SK-N-SH (cell line): ENCODE measurements around the gene CD3E. TPM values are rescaled to one million over a fixed set of nuclear protein-coding genes. Genes with fewer than 3 reads are reported as not detected.

ENCODE experiments used
- CTCF ChIA-PET: fragments of 300-600, 350-600 bp; formaldehyde crosslinking; extraction: SDS; loops from one replicate; lab custom pipeline; 2021; lab: Yijun Ruan, JAX
- POLR2A ChIA-PET: fragments of 350-600 bp; sonication (Branson Sonifier 250); formaldehyde crosslinking; extraction: SDS; loops from one replicate; lab custom pipeline; 2020; ENCODE audit warnings: antibody characterized with exemption, inconsistent platforms; lab: Yijun Ruan, JAX
- DNase-seq: peaks from one replicate; pipeline ENCODE4 v3.0.0; 2012
- H2AFZ ChIP-seq: fragments of 200-600 bp; sonication (generic); 2 replicates; pipeline ENCODE4 v1.8.1; 2016; ENCODE audit warnings: antibody characterized with exemption, mild to moderate bottlenecking, low read depth
- H3F3A ChIP-seq: fragments of 200-600 bp; sonication (generic); replicated peaks from 2 replicates; pipeline ENCODE3; 2016; ENCODE audit warnings: antibody characterized with exemption, mild to moderate bottlenecking; ENCODE audit not compliant: insufficient read depth
- H3K27ac ChIP-seq, 2 experiments: fragments of 200-500 bp in 1 of 2; fragments of 200-600 bp in 1 of 2; sonication (Bioruptor generic) in 1 of 2; sonication (generic), shearing (Covaris generic) in 1 of 2; 2 replicates each; pipeline versions ENCODE4 v1.5.1 to v1.6.1; 2014 to 2016; ENCODE audit warnings: low read depth in 2 of 2, inconsistent platforms in 1 of 2, low read length in 1 of 2, mild to moderate bottlenecking in 1 of 2, mixed read lengths in 1 of 2
- H3K27me3 ChIP-seq: fragments of 200-600 bp; sonication (generic), shearing (Covaris generic); 2 replicates; pipeline ENCODE4 v1.6.1; 2016; ENCODE audit warnings: mixed run types; ENCODE audit not compliant: insufficient read depth
- H3K36me3 ChIP-seq, 2 experiments: fragments of 200-500 bp in 1 of 2; fragments of 200-600 bp in 1 of 2; sonication (Bioruptor generic) in 1 of 2; sonication (generic) in 1 of 2; replicated peaks in 1 of 2; 2 replicates each; pipeline versions ENCODE3 to v1.5.1; 2014 to 2016; ENCODE audit warnings: low read length in 1 of 2, mild to moderate bottlenecking in 1 of 2; ENCODE audit not compliant: insufficient read depth in 2 of 2, control insufficient read depth in 1 of 2
- H3K4me1 ChIP-seq, 2 experiments: fragments of 200-500 bp in 1 of 2; fragments of 200-600 bp in 1 of 2; sonication (Bioruptor generic) in 1 of 2; sonication (generic), shearing (Covaris generic) in 1 of 2; 2 replicates each; pipeline versions ENCODE4 v1.5.1 to v1.6.1; 2014 to 2016; ENCODE audit warnings: low read depth in 1 of 2, low read length in 1 of 2, mixed run types in 1 of 2; ENCODE audit not compliant: insufficient read depth in 2 of 2, control insufficient read depth in 1 of 2
- H3K4me2 ChIP-seq: fragments of 200-600 bp; sonication (generic), shearing (Covaris generic); 2 replicates; pipeline ENCODE4 v1.6.1; 2017; ENCODE audit warnings: mixed run types
- H3K4me3 ChIP-seq, 2 experiments: fragments of 200-500 bp in 1 of 2; fragments of 200-600 bp in 1 of 2; sonication (Bioruptor generic) in 1 of 2; sonication (generic), shearing (Covaris generic) in 1 of 2; 2 replicates each; pipeline versions ENCODE4 v1.5.1 to v1.8.1; 2014 to 2016; ENCODE audit warnings: low read depth in 2 of 2, inconsistent platforms in 1 of 2, low read length in 1 of 2, mild to moderate bottlenecking in 1 of 2, mixed read lengths in 1 of 2, moderate library complexity in 1 of 2
- H3K79me2 ChIP-seq: fragments of 200-600 bp; sonication (generic); 2 replicates; pipeline ENCODE4 v1.8.1; 2017; ENCODE audit warnings: mild to moderate bottlenecking; ENCODE audit not compliant: insufficient read depth
- H3K9ac ChIP-seq: fragments of 200-600 bp; sonication (generic); 2 replicates; pipeline ENCODE4 v1.6.1; 2017; ENCODE audit warnings: mixed run types
- H3K9me2 ChIP-seq: fragments of 200-600 bp; sonication (generic); 2 replicates; pipeline ENCODE4 v1.6.1; 2017; ENCODE audit warnings: mixed run types
- H3K9me3 ChIP-seq: fragments of 200-600 bp; sonication (generic); 2 replicates; pipeline ENCODE4 v1.6.1; 2017; ENCODE audit warnings: mixed run types, mild to moderate bottlenecking, moderate library complexity
- H4K20me1 ChIP-seq: fragments of 200-600 bp; sonication (generic); 2 replicates; pipeline ENCODE4 v1.6.1; 2017; ENCODE audit warnings: mild to moderate bottlenecking, mixed run types; ENCODE audit not compliant: insufficient read depth
- CTCF ChIP-seq: fragments of 200-600 bp; sonication (generic); IDR thresholded peaks from 2 replicates; pipeline ENCODE4 v1.6.1; 2017; ENCODE audit warnings: antibody characterized with exemption, mild to moderate bottlenecking, moderate library complexity
- FOSL2 ChIP-seq: IDR thresholded peaks from 2 replicates; pipeline ENCODE4 v1.4.0; 2012; ENCODE audit warnings: low read depth, mild to moderate bottlenecking, moderate library complexity, borderline replicate concordance
- GABPA ChIP-seq: IDR thresholded peaks from 2 replicates; pipeline ENCODE4 v1.4.0; 2012; ENCODE audit warnings: low read depth, mild to moderate bottlenecking
- MEF2A ChIP-seq: IDR thresholded peaks from 2 replicates; pipeline ENCODE4 v1.4.0; 2012; ENCODE audit warnings: low read depth, borderline replicate concordance
- MXI1 ChIP-seq: IDR thresholded peaks from 2 replicates; pipeline ENCODE4 v1.6.1; 2012; ENCODE audit warnings: mild to moderate bottlenecking, low read depth, low read length, improper control_type of control experiment
- PBX3 ChIP-seq: IDR thresholded peaks from 2 replicates; pipeline ENCODE4; 2012
- RAD21 ChIP-seq: IDR thresholded peaks from 2 replicates; pipeline ENCODE4 v1.6.1; 2012; ENCODE audit warnings: mild to moderate bottlenecking, low read length
- RXRA ChIP-seq: IDR thresholded peaks from 2 replicates; pipeline ENCODE4 v1.4.0; 2012; ENCODE audit warnings: low read depth, mild to moderate bottlenecking, borderline replicate concordance
- SIN3A ChIP-seq: IDR thresholded peaks from 2 replicates; pipeline ENCODE4 v1.6.1; 2012; ENCODE audit warnings: low read depth, mild to moderate bottlenecking, low read length, moderate library complexity, borderline replicate concordance
- SMC3 ChIP-seq: IDR thresholded peaks from 2 replicates; pipeline ENCODE4 v1.6.1; 2012; ENCODE audit warnings: low read depth, low read length, improper control_type of control experiment
- TAF1 ChIP-seq: IDR thresholded peaks from 2 replicates; pipeline ENCODE4 v1.6.1; 2012; ENCODE audit warnings: low read depth, mild to moderate bottlenecking, low read length, moderate library complexity, borderline replicate concordance
- TCF12 ChIP-seq: IDR thresholded peaks from 2 replicates; pipeline ENCODE4 v1.4.0; 2012
- YY1 ChIP-seq: IDR thresholded peaks from 2 replicates; pipeline ENCODE4 v1.4.0; 2012; ENCODE audit warnings: low read depth, mild to moderate bottlenecking
- WGBS: methylation state at CpG from one replicate; pipeline ENCODE4 v1.1.6; 2017; ENCODE audit warnings: low lambda C conversion rate; 5-methylcytosine and 5-hydroxymethylcytosine counted together
- polyA plus RNA-seq, 3 experiments: library from polyadenylated mRNA; depleted of rRNA; stranded (reverse); fragments of >200 nt; gene quantifications; 2 replicates each; pipeline ENCODE4 v1.2.3, GENCODE V29; 2012
- TF ChIP-seq, protein P1 (sequence below): IDR thresholded peaks from 2 replicates; pipeline ENCODE4 v1.4.0; 2012; ENCODE audit warnings: low read depth, borderline replicate concordance
- TF ChIP-seq, protein P2 (sequence below): fragments of 150-350 bp; IDR thresholded peaks from 2 replicates; pipeline ENCODE4 v1.6.1; 2016; ENCODE audit warnings: mild to moderate bottlenecking, low read depth, low read length

The CD3E gene
- polyA plus RNA-seq, 1 of the 3 experiments (the other 2 are of a cell fraction): not detected

DNA sequence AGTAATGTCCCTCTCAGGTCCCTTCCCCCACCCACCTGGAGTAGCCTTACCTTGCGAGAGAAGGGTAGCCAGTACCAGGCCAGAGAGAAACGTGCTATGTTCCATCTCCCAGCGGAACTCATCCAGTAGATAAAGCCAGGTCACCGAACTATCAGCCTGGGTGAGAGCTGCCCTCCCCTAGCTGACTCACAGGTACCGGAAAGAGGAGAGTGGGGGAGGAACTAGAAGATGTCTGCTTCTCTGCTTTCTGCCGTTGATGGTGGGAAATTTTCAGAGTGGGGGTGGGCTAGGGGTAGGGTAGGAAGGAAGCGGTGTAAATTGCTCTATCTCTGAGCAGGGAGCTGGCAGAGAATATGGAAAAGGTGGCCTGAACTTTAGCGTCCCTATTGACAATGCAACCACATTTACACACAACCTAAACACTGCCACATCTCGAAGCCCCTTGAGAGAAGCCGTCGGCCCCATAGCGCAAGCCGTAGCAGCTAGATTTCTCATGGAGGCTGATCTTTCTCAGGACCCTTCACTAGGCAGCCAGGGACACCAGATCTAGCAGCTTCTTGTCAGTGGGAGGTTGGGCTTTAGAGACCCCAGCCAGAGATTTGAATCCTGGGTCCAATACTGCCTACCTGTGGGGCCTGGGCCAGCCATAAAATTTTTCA lies 38.1 kb downstream of the CD3E start, which contains the start of gene CD3D:
Gene CD3D, minus strand, starts transcription at position 203 of the 659 bp plus-strand sequence. Its CDS starts 98 bp downstream, at position 105.
- no peak for DNase-seq
- H3F3A ChIP-seq: no peaks in the 10 kb centered on the region
- H3K9me2 ChIP-seq: no peaks in the 10 kb centered on the region
- H3K27ac ChIP-seq: no peak within 1 kb of the TSS
- no peaks in the 10 kb centered on the region for H4K20me1 ChIP-seq
- no peaks in the 10 kb centered on the region for H3K36me3 ChIP-seq
- no peaks in the 10 kb centered on the region for H3K79me2 ChIP-seq
- no peak within 1 kb of the TSS for H3K4me3 ChIP-seq
- ChIA-PET POLR2A (no interaction called here), CTCF (interaction anchor here (0.6 to 1.1 kb wide), 2 partner anchors 11 to 16 kb away, joined by 3 read pairs; no protein-coding TSS in a partner anchor)
- H3K4me1 ChIP-seq: no peaks in the 10 kb centered on the region
- H3K27me3 ChIP-seq: peaks cover 7% of the 10 kb centered on the region; the same call in 1 of the 2 replicates
- H3K9me3 ChIP-seq: no peaks in the 10 kb centered on the region
- H3K4me2 ChIP-seq: no peak within 1 kb of the TSS
- 55% methylated on average over 13 of the region's 13 CpGs for WGBS
- no peak within 1 kb of the TSS for H3K9ac ChIP-seq
- no peak for TF ChIP-seq SIN3A
- no peak for TF ChIP-seq YY1
- TF ChIP-seq MEF2A: no peak
- no peak for TF ChIP-seq TCF12
- no peak for TF ChIP-seq RAD21
- no peak for TF ChIP-seq GABPA
- TF ChIP-seq SMC3: no peak
- no peak for TF ChIP-seq TAF1
- TF ChIP-seq, protein P1, sequence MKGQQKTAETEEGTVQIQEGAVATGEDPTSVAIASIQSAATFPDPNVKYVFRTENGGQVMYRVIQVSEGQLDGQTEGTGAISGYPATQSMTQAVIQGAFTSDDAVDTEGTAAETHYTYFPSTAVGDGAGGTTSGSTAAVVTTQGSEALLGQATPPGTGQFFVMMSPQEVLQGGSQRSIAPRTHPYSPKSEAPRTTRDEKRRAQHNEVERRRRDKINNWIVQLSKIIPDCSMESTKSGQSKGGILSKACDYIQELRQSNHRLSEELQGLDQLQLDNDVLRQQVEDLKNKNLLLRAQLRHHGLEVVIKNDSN: no peak
- TF ChIP-seq, protein P2, sequence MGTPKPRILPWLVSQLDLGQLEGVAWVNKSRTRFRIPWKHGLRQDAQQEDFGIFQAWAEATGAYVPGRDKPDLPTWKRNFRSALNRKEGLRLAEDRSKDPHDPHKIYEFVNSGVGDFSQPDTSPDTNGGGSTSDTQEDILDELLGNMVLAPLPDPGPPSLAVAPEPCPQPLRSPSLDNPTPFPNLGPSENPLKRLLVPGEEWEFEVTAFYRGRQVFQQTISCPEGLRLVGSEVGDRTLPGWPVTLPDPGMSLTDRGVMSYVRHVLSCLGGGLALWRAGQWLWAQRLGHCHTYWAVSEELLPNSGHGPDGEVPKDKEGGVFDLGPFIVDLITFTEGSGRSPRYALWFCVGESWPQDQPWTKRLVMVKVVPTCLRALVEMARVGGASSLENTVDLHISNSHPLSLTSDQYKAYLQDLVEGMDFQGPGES: no peak
- no peak for TF ChIP-seq CTCF
- TF ChIP-seq PBX3: no peak
- no peak for TF ChIP-seq RXRA
- TF ChIP-seq FOSL2: no peak
- no peak for TF ChIP-seq MXI1
- H2AFZ ChIP-seq: no peak within 1 kb of the TSS; the same call in 1 of the 2 replicates
